Uterus (tissue), 2 donors: ENCODE measurements around the gene LRRC59.

ENCODE experiments used
- CTCF ChIP-seq, 4 experiments: fragments of 200-600 bp in 2 of 4; fragments of 450-650 bp in 2 of 4; sonication (generic) in 2 of 4; IDR thresholded peaks; one replicate each; pipeline ENCODE4 v1.5.1; 2016 to 2019; ENCODE audit warnings: antibody characterized with exemption in 4 of 4, mild to moderate bottlenecking in 2 of 4, moderate library complexity in 1 of 4
- POLR2A ChIP-seq, 2 donors: fragments of 450-650 bp; IDR thresholded peaks; one replicate each; pipeline ENCODE4 v1.6.1; 2016; ENCODE audit warnings: antibody characterized with exemption in 2 of 2, mild to moderate bottlenecking in 1 of 2, moderate library complexity in 1 of 2

- TF ChIP-seq CTCF (IDR thresholded peaks at IDR 0.05), result no peak
- no peak for TF ChIP-seq POLR2A (IDR thresholded peaks at IDR 0.05)
These were observed 41.7 kb upstream of the LRRC59 start for GRCh38 chr17:50439008-50439407.
